HG02973 (cell line): ENCODE measurements around the gene MOB3C.
A peak's percentile ranks its signal among the peaks of the same experiment; 100 is the strongest.

Experiments
- ATAC-seq: cut with Tn5 transposase; IDR thresholded peaks from one replicate; pipeline ENCODE4 v1.9.1; 2021; ENCODE audit warnings: moderate library complexity; ENCODE audit not compliant: unreplicated experiment

Gene MOB3C

GRCh38 chr1:46639547-46639946 lies 22.9 kb upstream of the MOB3C start:
- ATAC-seq, result no peak

- no peak for ATAC-seq
These were observed 22.3 kb upstream of the MOB3C start for GRCh38 chr1:46638921-46639320.

- ATAC-seq, result no peak
These were observed 21.0 kb upstream of the MOB3C start for GRCh38 chr1:46637444-46638083.

- no peak for ATAC-seq
These were observed 18.6 kb upstream of the MOB3C start for GRCh38 chr1:46635205-46635604.

GRCh38 chr1:46630719-46631118 lies 14.1 kb upstream of the MOB3C start:
- ATAC-seq, result no peak

GRCh38 chr1:46623743-46624644 lies 7.4 kb upstream of the MOB3C start:
- ATAC-seq, result no peak

- no peak for ATAC-seq
These were observed 5.7 kb upstream of the MOB3C start for GRCh38 chr1:46622344-46622743.

GRCh38 chr1:46621930-46622329 lies 5.3 kb upstream of the MOB3C start:
- ATAC-seq, result no peak

- ATAC-seq, result no peak
These were observed 3.1 kb upstream of the MOB3C start for GRCh38 chr1:46619656-46620258.

GRCh38 chr1:46618754-46619415 lies 2.3 kb upstream of the MOB3C start:
- no peak for ATAC-seq

- ATAC-seq, result no peak
These were observed 1.2 kb upstream of the MOB3C start for GRCh38 chr1:46617833-46618232.

- no peak for ATAC-seq
These were observed 643 bp upstream of the MOB3C start for GRCh38 chr1:46617108-46617800.

GRCh38 chr1:46615735-46616134 lies 876 bp downstream of the MOB3C start:
- ATAC-seq, result no peak

GRCh38 chr1:46615088-46615487 lies 1.5 kb downstream of the MOB3C start:
- no peak for ATAC-seq

- no peak for ATAC-seq
These were observed 2.0 kb downstream of the MOB3C start for GRCh38 chr1:46614604-46614984.

- ATAC-seq, result peak; percentile 50
These were observed 2.7 kb downstream of the MOB3C start for GRCh38 chr1:46613661-46614603.

GRCh38 chr1:46612937-46613660 lies 3.5 kb downstream of the MOB3C start:
- ATAC-seq, result no peak

GRCh38 chr1:46611691-46612221 lies 4.9 kb downstream of the MOB3C start:
- no peak for ATAC-seq
